ENCODE measurements around the gene XPO5. TPM values are rescaled to one million over a fixed set of nuclear protein-coding genes. Genes with fewer than 3 reads are reported as not detected.

XPO5 gene
- total RNA-seq, 1 experiment from 2014 or later, result 97.8 TPM

- TF ChIP-seq ERG (CRISPR knock-in tag; IDR thresholded peaks at IDR 0.05) (no peak), ATF1 (CRISPR knock-in tag; IDR thresholded peaks at IDR 0.05) (no peak), ZNF121 (CRISPR knock-in tag; IDR thresholded peaks at IDR 0.05) (no peak), NR1H2 (CRISPR knock-in tag; IDR thresholded peaks at IDR 0.05) (no peak), FOXK1 (CRISPR knock-in tag; IDR thresholded peaks at IDR 0.05) (no peak), EMX1 (CRISPR knock-in tag; IDR thresholded peaks at IDR 0.05) (no peak), E2F4 (CRISPR knock-in tag; IDR thresholded peaks at IDR 0.05; ENCODE audit: borderline replicate concordance, low read depth) (no peak), ZNF425 (CRISPR knock-in tag; conservative IDR thresholded peaks at IDR 0.05) (no peak), ATF3 (CRISPR knock-in tag; conservative IDR thresholded peaks at IDR 0.05) (no peak), TEAD4 (CRISPR knock-in tag; IDR thresholded peaks at IDR 0.05) (no peak), AFF4 (CRISPR knock-in tag; IDR thresholded peaks at IDR 0.05; ENCODE audit: borderline replicate concordance) (no peak), MAX (CRISPR knock-in tag; IDR thresholded peaks at IDR 0.05) (no peak), ZNF219 (CRISPR knock-in tag; IDR thresholded peaks at IDR 0.05; ENCODE audit: borderline replicate concordance) (no peak), HMGXB4 (CRISPR knock-in tag; IDR thresholded peaks at IDR 0.05) (no peak), STAT6 (CRISPR knock-in tag; conservative IDR thresholded peaks at IDR 0.05; ENCODE audit: low read depth) (no peak)
- H3K9me3 Mint-ChIP-seq, result no peaks in the 10 kb centered on the region
- no peak for DNase-seq (ENCODE audit: low spot score)
- ChIA-PET CTCF (no interaction called here), POLR2A (no interaction called here)
- H3K27me3 Mint-ChIP-seq (ENCODE audit: low read depth), result no peaks in the 10 kb centered on the region
- H3K4me3 Mint-ChIP-seq, result no peak overlapping the region
- no peak for ATAC-seq
- H3K4me1 Mint-ChIP-seq, result no peaks in the 10 kb centered on the region
- H3K36me3 Mint-ChIP-seq, result peaks cover 62% of the 10 kb centered on the region
- no peak overlapping the region for H3K27ac Mint-ChIP-seq
Measured at GRCh38 chr6:43588194-43588593, 12.4 kb upstream of the XPO5 start.

All from WTC11 (cell line).